ENCODE results near the gene PCCA.

- TF ChIP-seq POLR2A (IDR thresholded peaks at IDR 0.05) (no peak), CTCF (IDR thresholded peaks at IDR 0.05) (no peak)
These were observed 292.8 kb downstream of the PCCA start for GRCh38 chr13:100381595-100382224.

Measured in breast epithelium (tissue), 3 donors.